Progenitor cell of endocrine pancreas (in vitro differentiated cells): ENCODE data around the gene POLR2M. TPM values are rescaled to one million over a fixed set of nuclear protein-coding genes. Genes with fewer than 3 reads are reported as not detected.
A peak's percentile ranks its signal among the peaks of the same experiment; 100 is the strongest.

Experiments used
- DNase-seq: peaks from one replicate; pipeline ENCODE4 v3.0.0; 2021; ENCODE audit warnings: low spot score; ENCODE audit not compliant: unreplicated experiment
- H3K27ac Mint-ChIP-seq: 2 replicates; pipeline ENCODE4 v1.8.0; 2021; ENCODE audit warnings: mild to moderate bottlenecking, moderate library complexity, mixed read lengths
- H3K27me3 Mint-ChIP-seq: 2 replicates; pipeline ENCODE4 v1.8.0; 2021; ENCODE audit warnings: mixed read lengths
- H3K36me3 Mint-ChIP-seq: 2 replicates; pipeline ENCODE4 v1.8.0; 2022; ENCODE audit warnings: mixed read lengths; ENCODE audit not compliant: insufficient read depth
- H3K4me1 Mint-ChIP-seq: 2 replicates; pipeline ENCODE4 v1.8.0; 2021; ENCODE audit warnings: low read depth, mixed read lengths
- H3K4me3 Mint-ChIP-seq: 2 replicates; pipeline ENCODE4 v1.8.0; 2021; ENCODE audit warnings: low read depth, mild to moderate bottlenecking, moderate library complexity, mixed read lengths
- H3K9me3 Mint-ChIP-seq: 2 replicates; pipeline ENCODE4 v1.8.0; 2021; ENCODE audit warnings: low read depth, mixed read lengths
- total RNA-seq: library from RNA; stranded (reverse); gene quantifications from 2 replicates; pipeline ENCODE4 v1.2.1, GENCODE V29; 2021
- TF ChIP-seq, protein P1 (sequence below): fragments of 200-600 bp; sonication (generic); IDR thresholded peaks from one replicate; pipeline ENCODE4 v1.5.0; 2021; ENCODE audit warnings: antibody characterized with exemption, mild to moderate bottlenecking; ENCODE audit not compliant: unreplicated experiment

Gene POLR2M
- total RNA-seq, 1 donor from 2014 or later, result 64.3 TPM

DNA sequence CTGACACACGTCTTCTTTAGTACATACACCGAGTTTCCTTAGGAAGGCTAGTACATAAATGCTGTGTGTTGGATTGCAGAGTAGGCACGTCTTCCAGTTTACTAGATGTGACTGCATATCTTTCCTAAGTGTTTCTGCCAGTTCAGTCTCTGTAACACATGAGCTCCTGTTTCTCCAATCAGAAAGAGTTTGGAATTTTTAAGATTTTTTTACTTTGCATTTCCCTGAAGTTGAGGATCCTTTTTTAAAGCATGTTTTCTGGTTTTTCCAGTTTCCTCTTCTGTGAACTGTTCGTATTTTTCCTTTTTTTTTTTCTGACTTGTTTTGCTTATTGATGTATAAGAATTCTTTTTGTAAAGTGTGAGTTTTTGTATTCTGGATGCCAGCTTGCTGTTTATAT is 7.5 kb upstream of the POLR2M start:
- TF ChIP-seq, protein P1, sequence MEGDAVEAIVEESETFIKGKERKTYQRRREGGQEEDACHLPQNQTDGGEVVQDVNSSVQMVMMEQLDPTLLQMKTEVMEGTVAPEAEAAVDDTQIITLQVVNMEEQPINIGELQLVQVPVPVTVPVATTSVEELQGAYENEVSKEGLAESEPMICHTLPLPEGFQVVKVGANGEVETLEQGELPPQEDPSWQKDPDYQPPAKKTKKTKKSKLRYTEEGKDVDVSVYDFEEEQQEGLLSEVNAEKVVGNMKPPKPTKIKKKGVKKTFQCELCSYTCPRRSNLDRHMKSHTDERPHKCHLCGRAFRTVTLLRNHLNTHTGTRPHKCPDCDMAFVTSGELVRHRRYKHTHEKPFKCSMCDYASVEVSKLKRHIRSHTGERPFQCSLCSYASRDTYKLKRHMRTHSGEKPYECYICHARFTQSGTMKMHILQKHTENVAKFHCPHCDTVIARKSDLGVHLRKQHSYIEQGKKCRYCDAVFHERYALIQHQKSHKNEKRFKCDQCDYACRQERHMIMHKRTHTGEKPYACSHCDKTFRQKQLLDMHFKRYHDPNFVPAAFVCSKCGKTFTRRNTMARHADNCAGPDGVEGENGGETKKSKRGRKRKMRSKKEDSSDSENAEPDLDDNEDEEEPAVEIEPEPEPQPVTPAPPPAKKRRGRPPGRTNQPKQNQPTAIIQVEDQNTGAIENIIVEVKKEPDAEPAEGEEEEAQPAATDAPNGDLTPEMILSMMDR, result no peak
- no peak overlapping the region for H3K27ac Mint-ChIP-seq
- H3K27me3 Mint-ChIP-seq, result peaks cover 34% of the 10 kb centered on the region
- no peak for DNase-seq
- H3K36me3 Mint-ChIP-seq, result no peaks in the 10 kb centered on the region
- no peaks in the 10 kb centered on the region for H3K9me3 Mint-ChIP-seq
- H3K4me3 Mint-ChIP-seq, result no peak overlapping the region
- H3K4me1 Mint-ChIP-seq, result peaks cover 6% of the 10 kb centered on the region

DNA sequence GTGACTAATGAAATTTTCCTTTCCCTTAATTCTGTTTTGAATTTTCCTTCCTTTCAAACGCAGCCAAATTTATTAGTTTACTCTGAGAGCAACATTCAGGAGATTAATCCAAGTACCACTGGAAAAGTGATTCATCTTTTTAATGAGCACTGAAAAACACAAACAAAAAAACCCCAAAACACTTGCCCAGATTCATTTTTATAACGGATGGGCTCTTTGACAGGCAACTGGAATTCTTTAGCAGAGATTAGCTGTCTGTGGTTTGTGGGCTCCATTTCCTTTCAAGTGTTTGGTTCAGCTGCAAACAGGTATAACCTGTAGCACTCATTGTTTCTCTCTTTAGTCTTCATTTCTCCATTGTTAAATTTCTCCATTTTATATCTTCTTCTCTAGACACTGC is 3.1 kb upstream of the POLR2M start:
- DNase-seq, result no peak
- TF ChIP-seq, protein P1, result no peak
- H3K27ac Mint-ChIP-seq, result no peak overlapping the region
- no peak overlapping the region for H3K4me3 Mint-ChIP-seq
- peaks cover 12% of the 10 kb centered on the region for H3K4me1 Mint-ChIP-seq
- peaks cover 6% of the 10 kb centered on the region for H3K9me3 Mint-ChIP-seq
- peaks cover 39% of the 10 kb centered on the region for H3K27me3 Mint-ChIP-seq
- no peaks in the 10 kb centered on the region for H3K36me3 Mint-ChIP-seq

DNA sequence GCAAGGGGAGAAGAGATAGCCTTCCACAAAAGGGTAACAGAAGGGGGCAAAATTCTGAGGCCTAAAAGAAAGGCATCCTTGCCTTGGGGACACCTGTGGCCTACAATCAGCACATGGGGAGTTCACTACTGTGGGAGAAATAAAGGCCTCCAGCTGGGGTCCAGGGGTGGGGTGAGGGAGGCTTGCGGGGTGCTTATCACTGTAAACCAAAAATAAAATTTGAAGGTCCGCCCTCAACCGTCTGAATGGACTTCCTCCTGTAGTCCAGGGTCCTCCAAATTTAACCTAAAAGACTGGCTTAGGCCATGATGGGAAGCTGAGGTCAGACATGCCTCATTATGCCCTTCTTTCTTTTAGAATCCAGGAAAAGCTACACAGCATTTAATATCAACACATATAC is 2.1 kb upstream of the POLR2M start:
- peaks cover under 1% of the 10 kb centered on the region for H3K36me3 Mint-ChIP-seq
- H3K27me3 Mint-ChIP-seq, result peaks cover 38% of the 10 kb centered on the region
- H3K9me3 Mint-ChIP-seq, result peaks cover 6% of the 10 kb centered on the region
- TF ChIP-seq, protein P1, result no peak
- DNase-seq, result no peak
- H3K27ac Mint-ChIP-seq, result peak overlapping the region; percentile 33
- peaks cover 15% of the 10 kb centered on the region for H3K4me1 Mint-ChIP-seq
- no peak overlapping the region for H3K4me3 Mint-ChIP-seq

DNA sequence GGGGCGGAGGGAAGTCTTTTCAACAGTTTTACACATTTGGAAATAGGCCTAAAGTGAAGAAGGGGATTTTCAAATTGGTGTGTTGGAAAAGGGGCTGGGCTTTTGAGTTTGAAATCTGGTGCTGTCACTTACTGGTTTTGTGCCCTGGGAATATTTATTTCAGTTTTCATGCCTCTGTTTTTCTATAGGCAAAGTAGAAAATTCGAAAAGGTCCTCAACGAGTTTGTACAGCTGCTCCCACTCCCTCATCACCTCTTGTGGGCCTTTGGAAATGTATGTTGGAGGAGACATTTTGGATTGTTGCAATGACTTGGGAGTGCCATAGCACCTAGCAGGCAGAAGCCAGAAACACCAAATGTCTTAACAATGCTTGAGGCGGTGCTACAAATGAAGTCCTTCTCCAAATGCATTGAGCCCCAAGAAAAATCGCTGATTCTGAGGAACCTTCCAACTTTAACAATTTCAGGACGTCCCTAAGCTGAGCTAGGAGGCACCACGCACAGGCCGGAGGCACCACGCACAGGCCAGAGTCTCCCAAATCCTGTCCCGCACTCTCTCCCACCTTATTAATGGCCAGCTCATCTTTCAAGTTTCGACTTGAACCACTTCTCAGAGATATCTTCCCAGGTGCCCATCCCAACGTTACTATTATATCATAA is 639 bp upstream of the POLR2M start:
- no peak for DNase-seq
- H3K36me3 Mint-ChIP-seq, result peaks cover 3% of the 10 kb centered on the region
- H3K27me3 Mint-ChIP-seq, result peaks cover 31% of the 10 kb centered on the region
- peak overlapping the region; percentile 84 for H3K4me3 Mint-ChIP-seq
- peaks cover 17% of the 10 kb centered on the region for H3K4me1 Mint-ChIP-seq
- TF ChIP-seq, protein P1, result no peak
- peak overlapping the region; percentile 80 for H3K27ac Mint-ChIP-seq
- peaks cover 6% of the 10 kb centered on the region for H3K9me3 Mint-ChIP-seq

DNA sequence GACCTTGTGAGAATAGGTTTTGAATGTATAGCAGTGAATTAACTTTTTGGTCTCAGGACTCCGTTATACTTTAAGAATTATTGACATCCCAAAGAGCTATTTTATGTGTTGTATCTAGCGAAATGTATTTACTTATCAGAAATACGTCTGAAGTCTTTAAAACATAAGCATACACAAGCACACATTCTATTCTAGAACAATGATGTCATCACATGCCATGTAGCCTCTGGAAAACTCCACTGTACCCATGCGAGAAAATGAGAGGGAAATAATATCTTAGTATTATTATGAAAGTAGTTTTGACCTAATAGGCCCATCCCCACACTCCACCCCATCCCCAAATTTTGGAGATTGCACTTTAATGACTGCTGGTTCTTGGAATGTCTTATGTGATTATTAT is 1.5 kb downstream of the POLR2M start:
- peak overlapping the region; percentile 84 for H3K4me3 Mint-ChIP-seq
- no peak for DNase-seq
- no peak overlapping the region for H3K27ac Mint-ChIP-seq
- TF ChIP-seq, protein P1, result no peak
- H3K36me3 Mint-ChIP-seq, result peaks cover 8% of the 10 kb centered on the region
- peaks cover 17% of the 10 kb centered on the region for H3K4me1 Mint-ChIP-seq
- H3K9me3 Mint-ChIP-seq, result peaks cover 6% of the 10 kb centered on the region
- peaks cover 14% of the 10 kb centered on the region for H3K27me3 Mint-ChIP-seq
